NCI-H345 (cell line): ENCODE results near the gene RGS8.
"Not testable (repeated sequence)": the region's sequence is repeated elsewhere in the genome, so short reads cannot be mapped to it uniquely, and the experiment has no call there.

Experiments used
- DNase-seq: peaks from one replicate; lab custom pipeline; 2025; lab: John Stamatoyannopoulos, UW

Gene RGS8

GRCh38 chr1:182702826-182703524, 18.6 kb upstream of the RGS8 start:
- peak; percentile 68 for DNase-seq

GRCh38 chr1:182700351-182700709, 15.9 kb upstream of the RGS8 start:
- DNase-seq: no peak

GRCh38 chr1:182699393-182700350, 15.3 kb upstream of the RGS8 start:
- no peak for DNase-seq

GRCh38 chr1:182698971-182699370, 14.6 kb upstream of the RGS8 start:
- DNase-seq: no peak

- DNase-seq: not testable (repeated sequence)
Observed at GRCh38 chr1:182693139-182693538, 8.8 kb upstream of the RGS8 start.

- no peak for DNase-seq
Observed at GRCh38 chr1:182690886-182691443, 6.6 kb upstream of the RGS8 start.

- no peak for DNase-seq
Observed at GRCh38 chr1:182688436-182689205, 4.2 kb upstream of the RGS8 start.

GRCh38 chr1:182687361-182687760, 3.0 kb upstream of the RGS8 start:
- no peak for DNase-seq

GRCh38 chr1:182686446-182686845, 2.1 kb upstream of the RGS8 start:
- no peak for DNase-seq

- peak; percentile 40 for DNase-seq
Observed at GRCh38 chr1:182685215-182685614, 828 bp upstream of the RGS8 start.

- no peak for DNase-seq
Observed at GRCh38 chr1:182682898-182683501, 1.4 kb downstream of the RGS8 start.

- DNase-seq: no peak
Observed at GRCh38 chr1:182682406-182682805, 2.0 kb downstream of the RGS8 start.

GRCh38 chr1:182681568-182681912, 2.8 kb downstream of the RGS8 start:
- DNase-seq: no peak

- DNase-seq: no peak
Observed at GRCh38 chr1:182680901-182681567, 3.4 kb downstream of the RGS8 start.

GRCh38 chr1:182680408-182680807, 4.0 kb downstream of the RGS8 start:
- DNase-seq: no peak

GRCh38 chr1:182679684-182680083, 4.7 kb downstream of the RGS8 start:
- no peak for DNase-seq

- no peak for DNase-seq
Observed at GRCh38 chr1:182677397-182678098, 6.8 kb downstream of the RGS8 start.

GRCh38 chr1:182676274-182676673, 8.1 kb downstream of the RGS8 start:
- DNase-seq: no peak

- DNase-seq: no peak
Observed at GRCh38 chr1:182674346-182675246, 9.8 kb downstream of the RGS8 start.

GRCh38 chr1:182672487-182672836, 11.9 kb downstream of the RGS8 start:
- DNase-seq: no peak
